ENCODE results near the gene TNFSF4. TPM values are rescaled to one million over a fixed set of nuclear protein-coding genes. Genes with fewer than 3 reads are reported as not detected.
"Not testable (repeated sequence)": the region's sequence is repeated elsewhere in the genome, so short reads cannot be mapped to it uniquely, and the experiment has no call there.

Gene TNFSF4
- total and polyA plus RNA-seq, 8 donors, result 0.14 to 2.2 (median 0.56) TPM; not detected in 4

GRCh38 chr1:173241528-173242347, 34.6 kb upstream of the TNFSF4 start:
- TF ChIP-seq POLR2AphosphoS5 (IDR thresholded peaks at IDR 0.05) (no peak), POLR2A (IDR thresholded peaks at IDR 0.05) (no peak), CTCF (IDR thresholded peaks at IDR 0.05) (no peak), EP300 (IDR thresholded peaks at IDR 0.05) (no peak)
- H3K9me3 ChIP-seq, result peaks cover 0 to 31% (median 13%) of the 10 kb centered on the region in 4 donors
- H3K27ac ChIP-seq, result no peak overlapping the region
- peaks cover 0 to 10% (median 0%) of the 10 kb centered on the region in 4 donors for H3K36me3 ChIP-seq
- DNase-seq, result no peak
- no peak overlapping the region for H3K4me3 ChIP-seq
- H3K4me1 ChIP-seq, result no peaks in the 10 kb centered on the region
- intact Hi-C loops (cut with DNase I; ENCODE audit: low total_unique reads), result no loop called here
- 81 to 89% (median 85%) methylated on average over 6 of the region's 6 CpGs for WGBS, 5 donors
- no peaks in the 10 kb centered on the region for H3K27me3 ChIP-seq

- Histone ChIP-seq H3K27ac (no peak overlapping the region), H3K27me3 (no peaks in the 10 kb centered on the region), H3K4me3 (no peak overlapping the region), H3K9me3 (peaks cover 0 to 31% (median 13%) of the 10 kb centered on the region in 4 donors), H3K36me3 (peaks cover 0 to 10% (median 0%) of the 10 kb centered on the region in 4 donors), H3K4me1 (no peaks in the 10 kb centered on the region)
- intact Hi-C loops (cut with DNase I; ENCODE audit: low total_unique reads), result no loop called here
- no peak for TF ChIP-seq POLR2A (IDR thresholded peaks at IDR 0.05)
- TF ChIP-seq POLR2AphosphoS5 (IDR thresholded peaks at IDR 0.05), result no peak
- no peak for TF ChIP-seq CTCF (IDR thresholded peaks at IDR 0.05)
- TF ChIP-seq EP300 (IDR thresholded peaks at IDR 0.05), result no peak
- no peak for DNase-seq
Measured at GRCh38 chr1:173240609-173241008, 33.5 kb upstream of the TNFSF4 start.

GRCh38 chr1:173239058-173239457, 31.9 kb upstream of the TNFSF4 start:
- H3K27me3 ChIP-seq, result no peaks in the 10 kb centered on the region
- H3K4me1 ChIP-seq, result no peaks in the 10 kb centered on the region
- no peak for TF ChIP-seq POLR2A (IDR thresholded peaks at IDR 0.05)
- no peak for TF ChIP-seq CTCF (IDR thresholded peaks at IDR 0.05)
- no peak for TF ChIP-seq EP300 (IDR thresholded peaks at IDR 0.05)
- no peak for TF ChIP-seq POLR2AphosphoS5 (IDR thresholded peaks at IDR 0.05)
- intact Hi-C loops (cut with DNase I; ENCODE audit: low total_unique reads), result no loop called here
- H3K9me3 ChIP-seq, result peaks cover 0 to 31% (median 13%) of the 10 kb centered on the region in 4 donors
- WGBS, 5 donors, result 88 to 95% (median 91%) methylated on average over 2 of the region's 2 CpGs
- no peak for DNase-seq
- H3K27ac ChIP-seq, result no peak overlapping the region
- no peak overlapping the region for H3K4me3 ChIP-seq
- H3K36me3 ChIP-seq, result peaks cover 0 to 10% (median 0%) of the 10 kb centered on the region in 4 donors

GRCh38 chr1:173234899-173235298, 27.8 kb upstream of the TNFSF4 start:
- Histone ChIP-seq H3K27me3 (no peaks in the 10 kb centered on the region), H3K36me3 (peaks cover 0 to 9% (median 0%) of the 10 kb centered on the region in 4 donors), H3K27ac (no peak overlapping the region), H3K4me3 (no peak overlapping the region), H3K9me3 (no peaks in the 10 kb centered on the region), H3K4me1 (no peaks in the 10 kb centered on the region)
- no peak for TF ChIP-seq POLR2AphosphoS5 (IDR thresholded peaks at IDR 0.05)
- no peak for TF ChIP-seq POLR2A (IDR thresholded peaks at IDR 0.05)
- TF ChIP-seq CTCF (IDR thresholded peaks at IDR 0.05), result no peak
- no peak for TF ChIP-seq EP300 (IDR thresholded peaks at IDR 0.05)
- WGBS, 5 donors, result 91 to 94% (median 92%) methylated on average over 4 of the region's 4 CpGs
- intact Hi-C loops (cut with DNase I; ENCODE audit: low total_unique reads), result no loop called here
- no peak for DNase-seq

- H3K27me3 ChIP-seq; intact Hi-C loops (cut with DNase I; ENCODE audit: low total_unique reads); DNase-seq; H3K9me3 ChIP-seq; H3K27ac ChIP-seq; H3K4me1 ChIP-seq; H3K36me3 ChIP-seq; H3K4me3 ChIP-seq: not testable (repeated sequence)
- WGBS, 5 donors, result 89 to 100% (median 91%) methylated on average over 1 to 3 of the region's 3 CpGs
Measured at GRCh38 chr1:173234434-173234833, 27.3 kb upstream of the TNFSF4 start.

GRCh38 chr1:173229031-173229430, 21.9 kb upstream of the TNFSF4 start:
- H3K9me3 ChIP-seq, result peaks cover 0 to 14% (median 4%) of the 10 kb centered on the region in 4 donors
- H3K4me1 ChIP-seq; H3K27me3 ChIP-seq; intact Hi-C loops (cut with DNase I; ENCODE audit: low total_unique reads); H3K4me3 ChIP-seq; H3K36me3 ChIP-seq; DNase-seq; H3K27ac ChIP-seq: not testable (repeated sequence)
- WGBS, 5 donors, result 93 to 96% (median 95%) methylated on average over 3 of the region's 3 CpGs
